Activated T-helper 1 cell treated with anti-CD3 and anti-CD28 coated beads, Interleukin-2, amount 50 U/mL, for 16 hours (primary cell): ENCODE data around the gene NPPA.
"Not testable (repeated sequence)": the region's sequence is repeated elsewhere in the genome, so short reads cannot be mapped to it uniquely, and the experiment has no call there.

Source experiments
- DNase-seq, 2 donors: peaks; one replicate each; pipeline ENCODE4 v3.0.0-alpha.2; 2020; ENCODE audit warnings: low read depth in 1 of 2, low spot score in 1 of 2

Gene NPPA

DNA sequence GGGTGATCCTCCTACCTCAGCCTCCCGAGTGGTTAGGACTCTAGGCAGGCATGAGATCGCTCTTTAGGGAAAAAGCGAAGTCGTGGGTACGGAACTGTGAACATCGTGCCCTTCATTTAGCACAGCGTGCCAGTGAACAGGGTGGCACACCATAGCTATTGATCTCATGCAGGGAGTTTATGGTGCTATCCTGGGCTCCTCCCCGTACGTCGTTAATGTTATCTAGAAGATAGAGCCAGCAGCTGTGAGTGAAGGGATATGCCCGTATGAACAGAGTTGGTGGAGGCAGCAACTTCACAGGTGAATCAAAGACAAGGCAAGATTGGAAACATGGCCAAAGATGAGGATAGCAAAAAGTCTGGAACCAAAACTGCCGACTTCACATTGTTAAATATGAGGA is 30.4 kb downstream of the NPPA start:
- no peak for DNase-seq

DNA sequence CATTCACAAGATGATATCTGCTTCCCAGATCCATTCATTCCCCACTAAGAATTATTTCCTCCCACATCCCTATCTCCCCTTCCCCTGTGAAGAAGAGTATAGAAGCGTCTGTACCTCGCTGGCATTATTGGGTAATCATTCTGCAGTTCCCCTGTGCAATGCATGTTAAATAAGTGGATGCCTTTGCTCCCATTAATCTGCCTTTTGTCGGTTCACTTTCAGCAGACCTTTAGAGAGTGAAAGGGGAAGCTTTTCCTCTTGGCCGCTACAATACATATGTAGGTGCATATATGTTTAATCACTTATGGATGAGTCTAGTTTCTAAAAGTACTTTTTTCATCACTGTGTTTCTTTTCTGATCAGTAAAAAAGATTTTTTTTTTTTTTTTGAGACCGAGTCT is 34.6 kb downstream of the NPPA start:
- no peak for DNase-seq

DNA sequence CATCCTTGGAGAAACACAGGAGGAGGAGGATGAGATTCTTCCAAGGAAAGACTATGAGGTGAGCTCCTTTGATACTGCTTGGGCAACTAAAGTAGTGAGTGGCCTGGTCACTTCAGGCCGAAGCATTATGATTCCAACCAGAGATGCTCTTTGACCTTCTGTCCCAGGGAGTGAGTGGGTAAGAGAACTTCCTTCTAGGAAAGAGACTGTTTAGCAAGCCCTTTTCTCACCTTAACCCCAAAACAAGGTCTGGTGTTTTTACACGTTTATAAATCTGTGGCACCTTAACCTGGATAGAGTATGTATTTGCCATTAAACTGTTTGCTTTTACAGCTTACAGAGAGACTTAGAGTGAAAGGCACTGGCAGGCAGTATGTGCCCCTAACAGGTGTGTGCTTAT is 40.5 kb downstream of the NPPA start:
- DNase-seq = no peak

DNA sequence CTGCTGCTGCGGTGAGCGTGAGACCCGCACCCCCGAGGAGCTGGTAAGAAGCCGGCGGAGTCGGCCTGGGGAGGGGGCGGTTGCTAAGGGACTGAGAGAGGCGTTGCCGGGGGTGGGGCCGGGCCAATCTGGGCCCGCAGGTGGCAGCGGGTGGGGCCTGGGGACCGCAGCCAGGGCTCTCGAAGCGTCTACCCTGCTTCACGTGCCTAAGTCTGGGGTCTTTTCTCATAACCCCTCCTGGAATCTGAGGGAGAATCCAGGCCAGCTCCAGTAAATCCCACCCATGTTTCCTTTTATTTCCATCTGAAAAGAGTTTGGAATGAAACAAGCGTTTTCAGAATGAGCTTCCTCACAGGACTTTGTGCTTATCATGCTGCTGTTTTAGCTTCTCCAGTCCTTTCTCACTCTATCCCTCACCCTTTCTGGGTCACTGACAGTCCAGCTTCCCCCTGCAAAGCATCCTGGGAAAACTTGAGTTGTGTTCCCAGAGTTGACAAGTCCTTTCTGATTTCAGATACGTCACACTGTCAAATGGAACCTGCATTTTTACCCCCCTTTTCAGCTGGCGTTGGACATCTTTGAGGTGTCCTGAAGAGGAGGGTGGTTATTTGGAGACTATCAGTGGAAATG is 41.2 kb downstream of the NPPA start:
- no peak for DNase-seq

DNA sequence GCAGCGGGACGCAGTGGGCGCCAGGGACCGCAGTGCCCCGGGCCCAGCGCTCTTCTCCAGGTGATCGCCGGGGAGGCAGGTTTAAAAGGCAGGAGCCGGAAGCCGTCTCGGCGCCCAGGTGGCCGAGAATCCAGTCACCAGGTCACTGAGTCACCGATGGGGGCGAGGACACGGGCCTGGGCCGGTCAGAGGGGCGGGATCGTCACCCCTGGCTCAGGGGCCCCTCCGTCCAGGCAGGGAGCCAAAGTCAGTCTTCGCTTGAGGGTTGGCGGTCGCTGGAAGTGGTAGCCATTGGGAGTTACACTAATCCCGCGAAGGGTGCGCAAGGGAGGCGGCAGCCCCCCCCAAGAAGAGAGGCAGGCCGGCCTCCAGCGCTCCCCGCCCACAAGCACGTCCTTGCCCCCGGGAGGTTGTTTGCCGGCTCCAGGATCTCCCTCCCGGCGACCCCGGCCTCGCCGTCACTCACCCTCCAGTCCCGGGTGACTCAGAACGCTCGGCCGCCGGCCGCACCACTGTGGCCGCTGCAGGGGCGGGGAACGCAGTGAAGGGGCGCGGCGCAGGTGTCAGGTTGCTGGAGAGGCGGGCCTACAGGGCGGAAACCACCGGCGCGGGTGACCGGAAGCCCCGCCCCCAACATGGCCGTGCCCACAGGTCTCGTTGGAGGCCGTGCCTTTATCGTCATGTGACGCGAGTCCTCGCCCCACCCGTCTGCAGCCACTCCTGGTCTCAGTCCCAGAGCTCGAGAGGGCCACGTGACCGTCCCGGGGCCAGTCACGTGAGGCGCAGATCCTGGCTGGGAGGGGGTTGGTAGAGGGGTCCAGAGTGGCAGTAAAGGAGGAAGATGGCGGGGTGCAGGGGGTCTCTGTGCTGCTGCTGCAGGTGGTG is 41.9 kb downstream of the NPPA start, which contains the start of the genes CLCN6 and MTHFR:
TSS of gene CLCN6 (plus strand) at position 770 of the 885 bp plus-strand sequence. CDS start at position 842, 72 bp downstream.
TSS of gene MTHFR (minus strand) at position 543 of the 885 bp plus-strand sequence. CDS start 2,848 bp downstream, outside the sequence.
- peak; percentile 95 to 97 for DNase-seq

DNA sequence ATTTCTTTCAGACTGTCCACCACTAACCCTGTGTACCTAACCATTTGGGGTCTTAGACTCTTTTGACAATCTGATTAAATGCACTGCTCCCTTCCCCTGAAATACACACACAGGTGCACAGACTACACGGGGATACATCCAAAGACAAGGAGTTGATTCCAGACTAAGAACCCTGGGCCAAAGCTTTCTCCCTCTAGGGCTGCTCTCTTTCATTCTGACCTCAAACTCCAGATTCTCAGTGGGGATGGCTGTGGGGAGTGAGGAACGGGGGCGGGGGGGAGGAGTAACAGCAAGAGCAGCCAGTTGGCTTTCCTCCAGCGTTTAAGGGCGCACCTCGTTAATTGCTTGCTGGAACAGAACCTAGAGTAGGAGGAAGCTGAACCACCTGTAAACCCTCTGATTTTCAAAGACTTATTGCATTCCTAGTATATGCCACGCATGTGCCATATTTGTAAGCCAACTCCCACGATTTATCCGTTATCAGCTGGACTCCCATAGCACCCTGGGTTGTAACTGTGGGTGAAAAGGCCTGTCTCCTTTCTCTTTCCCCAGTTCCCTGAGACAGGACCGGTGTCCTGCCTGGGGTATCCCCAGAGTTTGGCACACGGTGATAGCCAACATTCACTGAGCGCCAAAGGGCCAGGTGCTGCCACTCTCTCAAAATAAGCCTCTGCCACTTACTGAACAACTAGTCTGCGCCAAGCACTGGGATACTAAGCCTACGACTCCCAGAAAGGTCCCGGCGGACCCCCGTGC is 42.7 kb downstream of the NPPA start:
- no peak for DNase-seq

DNA sequence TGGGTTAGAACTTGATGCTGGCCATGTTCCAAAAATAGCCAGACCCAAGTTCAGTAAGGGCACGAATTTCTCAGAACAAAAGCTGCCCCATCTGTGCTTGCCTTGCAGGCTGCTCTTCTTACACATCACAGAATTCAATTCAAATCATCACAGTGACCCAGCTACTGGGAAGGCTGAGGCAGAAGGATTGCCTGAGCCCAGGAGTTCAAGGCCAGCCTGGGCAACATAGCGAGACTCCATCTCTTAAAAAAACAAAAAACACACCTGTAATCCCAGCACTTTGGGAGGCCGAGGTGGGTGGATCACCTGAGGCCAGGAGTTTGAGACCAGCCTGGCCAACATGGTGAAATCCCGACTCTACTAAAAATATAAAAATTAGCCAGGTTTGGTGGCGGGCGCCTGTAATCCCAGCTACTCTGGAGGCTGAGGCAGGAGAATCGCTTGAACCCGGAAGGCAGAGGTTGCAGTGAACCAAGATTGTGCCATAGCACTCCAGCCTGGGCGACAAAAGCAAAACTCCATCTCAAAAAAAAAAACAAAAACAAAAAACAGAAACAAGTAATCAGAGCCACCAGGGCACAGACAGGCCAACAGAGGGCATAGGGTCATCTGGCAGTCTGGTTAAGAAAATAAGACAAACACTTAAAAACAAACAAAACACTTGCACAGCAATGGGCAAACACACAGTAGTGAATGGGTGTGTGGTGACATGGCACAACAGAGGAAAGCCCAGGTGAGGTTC is 43.5 kb downstream of the NPPA start:
- not testable (repeated sequence) for DNase-seq

DNA sequence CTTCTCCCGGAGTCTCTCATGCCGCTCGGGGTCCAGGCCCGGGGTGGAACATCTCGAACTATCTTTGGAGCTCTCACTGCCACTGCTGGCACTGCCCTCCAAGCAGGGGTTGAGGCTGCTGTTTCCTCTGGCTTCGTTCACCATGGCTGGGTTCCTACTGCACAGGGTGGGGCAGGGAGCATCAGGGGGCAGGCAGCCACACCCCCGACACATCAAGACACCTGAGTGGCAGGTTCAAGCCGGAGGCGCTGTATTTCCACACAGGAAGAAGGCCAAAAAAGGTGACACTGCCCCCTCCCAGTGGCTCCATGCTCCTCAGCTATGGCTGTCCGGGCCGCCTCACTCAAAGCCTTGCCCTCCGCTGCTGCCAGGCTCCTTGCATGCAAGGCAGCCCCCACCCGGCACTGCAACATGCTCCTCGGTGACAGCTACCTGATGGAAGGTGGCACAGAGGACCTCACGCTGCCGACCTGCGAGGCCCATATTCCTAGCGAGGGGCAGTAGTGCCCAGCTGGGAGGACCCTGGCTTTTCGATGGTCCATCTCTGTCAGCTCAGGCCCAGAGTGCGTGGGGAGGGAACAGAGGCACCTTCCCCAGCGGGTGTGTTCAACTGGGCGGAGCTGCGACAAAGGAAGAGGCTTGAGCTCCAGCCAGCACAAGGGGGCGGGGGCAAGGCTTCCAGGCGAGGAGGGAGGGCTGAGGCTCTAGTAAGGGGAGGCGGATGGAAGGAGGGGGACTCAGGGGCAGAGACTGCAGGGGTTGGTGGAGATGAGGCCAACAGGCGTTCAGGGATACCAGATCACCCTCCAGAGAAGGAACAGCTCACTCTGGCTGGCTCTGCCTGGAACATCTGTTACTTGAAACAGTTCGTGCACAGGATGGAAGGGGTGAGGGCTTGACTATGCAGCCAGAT is 44.4 kb downstream of the NPPA start:
- peak; percentile 47 to 48 for DNase-seq

DNA sequence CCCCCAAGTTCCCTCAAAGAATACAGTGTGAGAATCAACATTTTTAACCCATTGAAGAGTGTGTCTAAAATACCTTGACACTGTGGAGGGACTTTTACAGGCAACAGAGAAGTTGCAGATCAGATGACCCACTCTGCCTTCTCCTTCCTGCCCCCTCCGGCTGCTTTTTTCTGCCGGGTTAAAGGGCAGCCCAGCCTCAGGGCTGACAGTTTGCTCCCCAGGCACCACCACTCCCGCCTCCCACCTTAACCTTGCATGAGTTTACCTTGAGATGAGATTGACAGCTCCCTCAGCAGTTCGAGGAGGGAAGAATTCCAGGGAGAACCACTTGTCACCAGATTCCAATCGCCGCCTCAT is 45.0 kb downstream of the NPPA start:
- no peak for DNase-seq

DNA sequence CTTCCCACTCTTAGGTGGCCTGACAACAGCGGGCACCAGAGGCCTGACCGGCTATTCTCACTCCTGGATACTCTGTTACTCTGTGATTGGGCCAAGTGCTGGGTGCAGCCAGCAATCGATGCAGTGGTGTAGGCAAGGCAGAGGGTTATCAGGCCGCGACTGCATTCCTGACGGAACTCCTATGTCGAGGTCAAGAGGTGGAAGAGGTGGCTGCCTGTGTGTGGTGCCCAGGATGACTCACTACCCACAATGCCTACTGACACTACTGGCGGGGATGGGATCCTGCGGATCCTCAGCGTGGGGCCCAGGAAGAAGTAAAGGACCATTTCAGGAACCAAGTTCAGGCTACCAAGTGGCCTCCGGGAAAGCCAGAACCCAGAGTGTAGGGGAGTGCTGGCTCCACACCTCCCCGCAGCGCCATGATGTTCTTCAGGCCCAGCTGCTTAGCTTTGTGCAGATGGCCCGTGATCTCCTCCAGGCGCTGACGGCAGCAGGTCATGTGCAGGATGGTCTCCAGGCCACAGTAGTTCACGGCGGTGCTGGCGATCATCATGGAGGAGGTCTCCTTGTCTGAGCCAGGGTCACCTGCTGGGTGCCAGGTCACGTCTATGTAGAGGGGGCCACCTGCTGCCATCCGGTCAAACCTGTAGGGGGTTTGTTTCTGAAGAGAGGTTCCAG is 46.7 kb downstream of the NPPA start:
- DNase-seq = no peak

DNA sequence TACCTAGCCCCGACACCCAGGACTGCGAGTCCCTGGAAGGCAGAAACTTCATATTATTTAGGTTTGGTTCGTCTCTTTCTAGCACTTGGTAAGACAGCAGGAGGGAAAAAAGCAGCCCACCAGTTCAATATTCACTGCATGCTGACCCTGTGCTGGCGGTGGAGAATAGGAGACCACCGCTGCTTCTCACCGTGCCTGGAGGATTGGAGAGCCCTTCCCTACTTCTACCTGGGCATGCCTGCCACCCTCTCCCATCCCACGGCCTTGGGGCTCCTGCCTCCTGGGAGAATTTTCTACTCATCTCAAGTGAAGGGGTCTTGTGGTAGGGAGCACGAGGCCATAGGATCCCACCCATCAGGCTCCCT is 47.2 kb downstream of the NPPA start:
- DNase-seq = no peak

DNA sequence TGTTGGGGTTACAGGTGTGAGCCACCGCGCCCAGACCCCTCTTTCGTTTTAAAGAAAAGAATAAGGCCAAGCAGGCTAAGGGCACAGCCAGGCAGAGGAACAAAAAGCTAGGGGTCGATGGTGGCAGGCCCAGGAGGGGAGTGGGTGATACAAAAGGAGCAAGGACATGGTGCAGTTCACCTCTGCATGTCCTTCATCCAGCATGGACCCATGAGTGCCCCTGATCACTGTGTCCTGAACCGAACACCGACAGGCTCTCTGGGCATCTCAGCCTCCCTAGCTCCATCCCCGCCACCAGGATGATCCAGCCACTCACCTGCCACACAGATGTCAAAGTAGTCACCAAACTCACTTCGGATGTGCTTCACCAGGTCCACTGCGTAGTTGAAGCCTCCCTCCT is 47.7 kb downstream of the NPPA start:
- DNase-seq = no peak

DNA sequence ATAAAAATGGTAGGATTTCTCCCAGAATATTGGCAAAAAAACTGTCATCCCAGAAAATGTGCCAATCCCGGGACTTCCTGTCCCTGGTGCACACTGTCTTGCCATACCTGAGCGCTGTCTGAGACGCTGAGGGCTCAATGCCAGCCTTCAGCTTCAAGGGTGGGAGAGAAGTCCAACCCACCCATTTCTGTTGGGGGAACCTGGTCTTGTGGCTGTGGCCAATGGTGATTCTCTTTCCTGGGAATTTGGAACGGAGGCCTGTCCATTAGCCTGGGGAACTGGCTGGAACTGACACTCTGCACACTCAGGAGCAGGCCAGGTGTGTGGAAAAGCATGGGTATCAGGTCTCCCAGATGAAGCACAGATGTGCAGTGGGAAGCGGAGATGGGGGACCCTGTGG is 48.5 kb downstream of the NPPA start:
- DNase-seq = no peak

DNA sequence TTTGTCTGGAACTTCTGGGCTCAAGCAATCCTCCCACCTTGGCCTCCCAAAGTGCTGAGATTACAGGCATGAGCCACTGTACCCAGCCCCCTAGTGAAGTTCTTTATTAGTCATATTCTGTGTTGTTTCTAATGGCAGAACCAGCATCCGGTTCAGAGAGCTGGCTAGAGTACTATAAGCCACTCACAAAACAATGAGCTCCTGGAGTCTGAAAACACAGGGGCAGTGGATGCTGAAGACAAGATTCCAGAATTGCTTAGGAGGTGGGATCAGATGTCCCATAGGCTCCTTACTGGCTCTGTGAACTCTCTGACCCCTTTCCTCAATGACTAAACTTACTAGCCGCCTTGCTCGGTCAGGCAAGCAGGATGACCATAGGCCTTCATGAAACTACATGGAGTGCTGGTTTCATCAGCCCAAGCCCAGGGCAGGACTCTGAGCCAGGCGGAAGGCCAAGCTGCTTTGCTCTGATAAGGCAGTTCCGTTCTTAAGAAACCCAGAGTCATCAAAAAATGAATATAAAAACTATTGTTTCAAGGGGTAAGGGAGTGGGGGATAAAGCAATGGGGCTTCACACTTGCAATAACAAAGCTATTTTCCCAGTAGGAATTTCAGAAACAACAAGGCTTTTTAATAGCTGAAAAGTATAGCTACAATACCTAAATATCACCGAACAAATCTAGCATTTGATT is 49.9 kb downstream of the NPPA start:
- no peak for DNase-seq

DNA sequence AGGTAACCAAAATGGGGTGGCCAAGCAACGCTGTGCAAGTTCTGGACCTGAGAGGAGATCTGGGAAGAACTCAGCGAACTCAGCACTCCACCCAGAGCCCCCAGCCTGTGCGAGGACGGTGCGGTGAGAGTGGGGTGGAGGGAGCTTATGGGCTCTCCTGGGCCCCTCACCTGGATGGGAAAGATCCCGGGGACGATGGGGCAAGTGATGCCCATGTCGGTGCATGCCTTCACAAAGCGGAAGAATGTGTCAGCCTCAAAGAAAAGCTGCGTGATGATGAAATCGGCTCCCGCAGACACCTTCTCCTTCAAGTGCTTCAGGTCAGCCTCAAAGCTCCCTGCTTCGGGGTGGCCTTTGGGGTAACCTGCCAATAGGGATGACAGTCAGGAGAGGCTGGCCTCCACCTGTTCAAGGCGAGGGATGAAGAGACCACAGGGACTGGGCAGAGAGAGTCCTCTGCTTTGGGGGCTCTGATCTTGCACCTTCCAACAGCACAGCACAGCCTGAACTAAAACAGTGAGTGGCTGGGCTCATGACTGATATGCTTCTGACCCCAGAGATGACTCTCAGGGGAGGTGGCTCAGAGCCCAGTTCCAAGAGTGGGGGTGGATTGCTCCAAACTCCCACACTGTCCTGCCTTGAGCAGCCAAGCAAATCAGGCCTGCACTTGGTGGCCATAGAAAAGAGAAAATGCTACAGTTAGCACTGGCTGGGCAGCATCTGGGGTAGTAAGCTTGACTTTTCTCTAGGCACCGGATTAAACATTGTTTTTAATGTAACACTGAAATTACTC is 51.4 kb downstream of the NPPA start:
- DNase-seq = no peak
